ENCODE data around the gene ATM.

Gene ATM

GRCh38 chr11:108221911-108222573 lies 825 bp upstream of the ATM start:
- peak overlapping the region; percentile 69 to 98 for H3K4me3 ChIP-seq (ENCODE audit: insufficient read depth in 1 of 2, low read depth in 1 of 2, low read length in 2 of 2)
- peak overlapping the region; percentile 15 to 95 for H2BK12ac ChIP-seq (ENCODE audit: low read length in 2 of 2)
- H3K79me1 ChIP-seq (replicated peaks; ENCODE audit: low read length, poor library complexity, severe bottlenecking), result peaks cover 3% of the 10 kb centered on the region
- peak overlapping the region in 1 of 2 experiments; percentile 35 for H3K14ac ChIP-seq (ENCODE audit: low read length in 2 of 2)
- no peak overlapping the region for H2BK5ac ChIP-seq (ENCODE audit: low read depth, low read length, poor library complexity, severe bottlenecking)
- no peaks in the 10 kb centered on the region for H3K9me3 ChIP-seq (ENCODE audit: control insufficient read depth, low read length)
- peak overlapping the region in 1 of 2 experiments; percentile 93 for H3K23ac ChIP-seq (ENCODE audit: low read length in 2 of 2)
- H4K8ac ChIP-seq (ENCODE audit: low read length), result peak overlapping the region; percentile 90
- peak overlapping the region; percentile 18 for H2AFZ ChIP-seq (ENCODE audit: low read depth, low read length)
- H3K4ac ChIP-seq (ENCODE audit: low read depth in 1 of 2, low read length in 2 of 2), result peak overlapping the region; percentile 40 to 80
- H3K27me3 ChIP-seq (ENCODE audit: control insufficient read depth in 1 of 2, insufficient read depth in 1 of 2, low read length in 2 of 2), result no peaks in the 10 kb centered on the region
- peak overlapping the region; percentile 89 for H3K27ac ChIP-seq (ENCODE audit: low read length, poor library complexity, severe bottlenecking)
- peak overlapping the region; percentile 85 for H3K4me2 ChIP-seq (ENCODE audit: low read length, poor library complexity, severe bottlenecking)
- peak overlapping the region; percentile 98 for H3K9ac ChIP-seq (ENCODE audit: low read length)
- H3K36me3 ChIP-seq (ENCODE audit: control insufficient read depth in 1 of 2, insufficient read depth in 2 of 2, low read depth in 1 of 2, low read length in 2 of 2), result peaks cover 0 to 8% of the 10 kb centered on the region in 2 experiments
- H2AK5ac ChIP-seq (ENCODE audit: low read length, severe bottlenecking), result no peak overlapping the region
- H3K18ac ChIP-seq (ENCODE audit: low read depth in 1 of 2, low read length in 2 of 2), result peak overlapping the region; percentile 61 to 75
- under 1% methylated on average over 25 of the region's 29 CpGs for WGBS
- H4K91ac ChIP-seq (ENCODE audit: low read length), result peak overlapping the region; percentile 56
- peaks cover 6% of the 10 kb centered on the region for H3K4me1 ChIP-seq (ENCODE audit: control insufficient read depth, insufficient read depth, low read depth, low read length)
- peak overlapping the region; percentile 94 for H2BK15ac ChIP-seq (ENCODE audit: low read depth, poor library complexity, severe bottlenecking)
- DNase-seq, result no peak
- H2BK120ac ChIP-seq (ENCODE audit: low read depth, low read length), result peak overlapping the region; percentile 83

- Histone ChIP-seq H3K9me3 (ENCODE audit: control insufficient read depth, low read length) (no peaks in the 10 kb centered on the region), H3K4ac (ENCODE audit: low read depth in 1 of 2, low read length in 2 of 2) (peak overlapping the region; percentile 66 to 83), H3K79me1 (replicated peaks; ENCODE audit: low read length, poor library complexity, severe bottlenecking) (peaks cover 3% of the 10 kb centered on the region), H2BK12ac (ENCODE audit: low read length in 2 of 2) (no peak overlapping the region), H3K4me2 (ENCODE audit: low read length, poor library complexity, severe bottlenecking) (peak overlapping the region; percentile 93), H3K14ac (ENCODE audit: low read length in 2 of 2) (peak overlapping the region in 1 of 2 experiments; percentile 44), H4K91ac (ENCODE audit: low read length) (no peak overlapping the region), H3K18ac (ENCODE audit: low read depth in 1 of 2, low read length in 2 of 2) (peak overlapping the region; percentile 83 to 98), H3K23ac (ENCODE audit: low read length in 2 of 2) (peak overlapping the region in 1 of 2 experiments; percentile 9), H3K27ac (ENCODE audit: low read length, poor library complexity, severe bottlenecking) (peak overlapping the region; percentile 98), H2BK120ac (ENCODE audit: low read depth, low read length) (no peak overlapping the region), H3K4me3 (ENCODE audit: insufficient read depth in 1 of 2, low read depth in 1 of 2, low read length in 2 of 2) (peak overlapping the region; percentile 91 to 93), H2AFZ (ENCODE audit: low read depth, low read length) (peak overlapping the region; percentile 55), H3K9ac (ENCODE audit: low read length) (peak overlapping the region; percentile 93), H2BK5ac (ENCODE audit: low read depth, low read length, poor library complexity, severe bottlenecking) (peak overlapping the region; percentile 80), H3K36me3 (ENCODE audit: control insufficient read depth in 1 of 2, insufficient read depth in 2 of 2, low read depth in 1 of 2, low read length in 2 of 2) (peaks cover 0 to 18% of the 10 kb centered on the region in 2 experiments), H4K8ac (ENCODE audit: low read length) (peak overlapping the region; percentile 96), H2AK5ac (ENCODE audit: low read length, severe bottlenecking) (peak overlapping the region; percentile 80), H3K4me1 (ENCODE audit: control insufficient read depth, insufficient read depth, low read depth, low read length) (peaks cover 6% of the 10 kb centered on the region), H2BK15ac (ENCODE audit: low read depth, poor library complexity, severe bottlenecking) (no peak overlapping the region), H3K27me3 (ENCODE audit: control insufficient read depth in 1 of 2, insufficient read depth in 1 of 2, low read length in 2 of 2) (no peaks in the 10 kb centered on the region)
- no peak for DNase-seq
- WGBS, result 9% methylated on average over 20 of the region's 20 CpGs
These were observed 682 bp downstream of the ATM start for GRCh38 chr11:108223348-108224149.

- H3K9ac ChIP-seq (ENCODE audit: low read length), result peak overlapping the region; percentile 93
- H2BK5ac ChIP-seq (ENCODE audit: low read depth, low read length, poor library complexity, severe bottlenecking), result no peak overlapping the region
- H3K23ac ChIP-seq (ENCODE audit: low read length in 2 of 2), result no peak overlapping the region
- H4K8ac ChIP-seq (ENCODE audit: low read length), result no peak overlapping the region
- peaks cover 3% of the 10 kb centered on the region for H3K4me1 ChIP-seq (ENCODE audit: control insufficient read depth, insufficient read depth, low read depth, low read length)
- peak overlapping the region in 1 of 2 experiments; percentile 77 for H2BK12ac ChIP-seq (ENCODE audit: low read length in 2 of 2)
- H2AK5ac ChIP-seq (ENCODE audit: low read length, severe bottlenecking), result peak overlapping the region; percentile 70
- H3K4me3 ChIP-seq (ENCODE audit: insufficient read depth in 1 of 2, low read depth in 1 of 2, low read length in 2 of 2), result peak overlapping the region in 1 of 2 experiments; percentile 91
- no peaks in the 10 kb centered on the region for H3K79me1 ChIP-seq (replicated peaks; ENCODE audit: low read length, poor library complexity, severe bottlenecking)
- peak overlapping the region; percentile 93 for H3K4me2 ChIP-seq (ENCODE audit: low read length, poor library complexity, severe bottlenecking)
- 88% methylated on average over 2 of the region's 4 CpGs for WGBS
- no peaks in the 10 kb centered on the region for H3K27me3 ChIP-seq (ENCODE audit: control insufficient read depth in 1 of 2, insufficient read depth in 1 of 2, low read length in 2 of 2)
- H4K91ac ChIP-seq (ENCODE audit: low read length), result no peak overlapping the region
- no peak overlapping the region for H2AFZ ChIP-seq (ENCODE audit: low read depth, low read length)
- H3K36me3 ChIP-seq (ENCODE audit: control insufficient read depth in 1 of 2, insufficient read depth in 2 of 2, low read depth in 1 of 2, low read length in 2 of 2), result peaks cover 0 to 27% of the 10 kb centered on the region in 2 experiments
- H3K18ac ChIP-seq (ENCODE audit: low read depth in 1 of 2, low read length in 2 of 2), result no peak overlapping the region
- no peak for DNase-seq
- H2BK15ac ChIP-seq (ENCODE audit: low read depth, poor library complexity, severe bottlenecking), result no peak overlapping the region
- no peak overlapping the region for H3K14ac ChIP-seq (ENCODE audit: low read length in 2 of 2)
- no peak overlapping the region for H3K4ac ChIP-seq (ENCODE audit: low read depth in 1 of 2, low read length in 2 of 2)
- H3K27ac ChIP-seq (ENCODE audit: low read length, poor library complexity, severe bottlenecking), result peak overlapping the region; percentile 98
- H2BK120ac ChIP-seq (ENCODE audit: low read depth, low read length), result no peak overlapping the region
- no peaks in the 10 kb centered on the region for H3K9me3 ChIP-seq (ENCODE audit: control insufficient read depth, low read length)
These were observed 1.5 kb downstream of the ATM start for GRCh38 chr11:108224366-108224765.
